K562 (cell line): ENCODE measurements around the gene NOTCH1. TPM values are rescaled to one million over a fixed set of nuclear protein-coding genes. Genes with fewer than 3 reads are reported as not detected.

ENCODE experiments used
- ARNT ChIP-seq, 2 experiments: fragments of 450-650 bp; IDR thresholded peaks; 2 replicates each; pipeline ENCODE4 v1.6.1; 2016; ENCODE audit warnings: mild to moderate bottlenecking in 1 of 2
- CSDE1 ChIP-seq, 2 experiments: fragments of 450-650 bp; IDR thresholded peaks; 2 replicates each; pipeline ENCODE4 v1.6.1; 2016; ENCODE audit warnings: mild to moderate bottlenecking in 1 of 2
- FIP1L1 ChIP-seq: fragments of 200-400 bp; formaldehyde crosslinking; IDR thresholded peaks from 2 replicates; pipeline ENCODE4 v1.6.1; 2018; ENCODE audit warnings: mild to moderate bottlenecking, low read depth, low read length; ENCODE audit not compliant: poor library complexity, severe bottlenecking
- FUS ChIP-seq: fragments of 200-400 bp; formaldehyde crosslinking; optimal IDR thresholded peaks from 2 replicates; pipeline ENCODE3; 2017; ENCODE audit warnings: low read depth, low read length
- HNRNPH1 ChIP-seq: fragments of 200-400 bp; formaldehyde crosslinking; optimal IDR thresholded peaks from 2 replicates; pipeline ENCODE3; 2017; ENCODE audit warnings: low read depth, mild to moderate bottlenecking, low read length, moderate library complexity
- STAT5B ChIP-seq: fragments of 250-450 bp; sonication (Bioruptor Pico); IDR thresholded peaks from 2 replicates; pipeline ENCODE4 v1.8.0; 2021; ENCODE audit warnings: mild to moderate bottlenecking, inconsistent platforms
- TEAD2 ChIP-seq: fragments of 450-650 bp; IDR thresholded peaks from 2 replicates; pipeline ENCODE4 v1.6.1; 2016; ENCODE audit warnings: missing genetic modification characterization, control low read depth, missing compliant biosample characterization
- TOE1 ChIP-seq, 2 experiments: fragments of 450-650 bp in 1 of 2; sonication (generic) in 1 of 2; formaldehyde crosslinking in 1 of 2; IDR thresholded peaks; 2 replicates each; pipeline versions ENCODE4 v1.7.1 to v1.8.0; 2016 to 2022; ENCODE audit warnings: borderline replicate concordance in 2 of 2, mild to moderate bottlenecking in 2 of 2, antibody characterized with exemption in 1 of 2, inconsistent platforms in 1 of 2, low read depth in 1 of 2, missing genetic modification reagents in 1 of 2, moderate library complexity in 1 of 2
- ZBTB40 ChIP-seq, 2 experiments: fragments of 450-650 bp in 1 of 2; sonication (generic) in 1 of 2; formaldehyde crosslinking in 1 of 2; IDR thresholded peaks; 2 replicates each; pipeline versions ENCODE4 v1.7.1 to v1.9.0; 2016 to 2022; ENCODE audit warnings: inconsistent platforms in 1 of 2, mild to moderate bottlenecking in 1 of 2, missing genetic modification reagents in 1 of 2
- ZNF436 ChIP-seq: fragments of 250-450, 450-650 bp; sonication (Bioruptor Pico); formaldehyde crosslinking; IDR thresholded peaks from 2 replicates; pipeline ENCODE4 v1.7.0; 2020; ENCODE audit warnings: mild to moderate bottlenecking
- ZNF507 ChIP-seq: conservative IDR thresholded peaks from 2 replicates; pipeline ENCODE4 v1.6.1; 2017; ENCODE audit warnings: missing genetic modification characterization, missing compliant biosample characterization
- ZNF668 ChIP-seq: fragments of 250-450 bp; sonication (Bioruptor Pico); IDR thresholded peaks from 2 replicates; pipeline ENCODE4 v1.8.0; 2022; ENCODE audit warnings: mild to moderate bottlenecking, inconsistent platforms
- ZNF830 ChIP-seq: fragments of 250-450 bp; sonication (Bioruptor Pico); IDR thresholded peaks from 2 replicates; pipeline ENCODE4 v1.5.0; 2021; ENCODE audit warnings: mild to moderate bottlenecking
- polyA plus RNA-seq, 8 experiments: library from polyadenylated mRNA; depleted of rRNA in 4 of 8; stranded (reverse) in 5 of 8; unstranded in 3 of 8; fragments of >200 nt; fragmentation: Nextera tagmentation in 2 of 8; fragmentation: Illumina TruSeq in 1 of 8; extraction: Ambion mirVana in 2 of 8; extraction: Trizol in 1 of 8; gene quantifications; 2 replicates each; pipeline versions ENCODE4 v1.2.1 to v1.2.3, GENCODE V29; 2011 to 2014; ENCODE audit warnings: inconsistent platforms in 1 of 8, missing spikeins in 1 of 8
- total RNA-seq, 7 experiments: library from RNA; depleted of rRNA in 6 of 7; stranded (reverse); fragments of >200 nt in 6 of 7; fragmentation: Illumina TruSeq in 2 of 7; extraction: Trizol in 2 of 7; gene quantifications; 2 replicates each; pipeline versions ENCODE4 v1.2.1 to v1.2.3, GENCODE V29; 2011 to 2021; ENCODE audit warnings: low replicate concordance in 1 of 7
- TF ChIP-seq, protein P1 (sequence below): sonication (generic); IDR thresholded peaks from 2 replicates; pipeline ENCODE4 v1.6.1; 2016
- TF ChIP-seq, protein P2 (sequence below): fragments of 250-450 bp; sonication (Bioruptor Pico); IDR thresholded peaks from 2 replicates; pipeline ENCODE4 v1.4.0; 2020; ENCODE audit warnings: mild to moderate bottlenecking, moderate library complexity

The NOTCH1 gene
- total and polyA plus RNA-seq, 9 of the 15 experiments (the other 6 are each of a cell fraction or from before 2014, with no cell fraction given), result 0.03 to 31.4 (median 2.3) TPM

DNA sequence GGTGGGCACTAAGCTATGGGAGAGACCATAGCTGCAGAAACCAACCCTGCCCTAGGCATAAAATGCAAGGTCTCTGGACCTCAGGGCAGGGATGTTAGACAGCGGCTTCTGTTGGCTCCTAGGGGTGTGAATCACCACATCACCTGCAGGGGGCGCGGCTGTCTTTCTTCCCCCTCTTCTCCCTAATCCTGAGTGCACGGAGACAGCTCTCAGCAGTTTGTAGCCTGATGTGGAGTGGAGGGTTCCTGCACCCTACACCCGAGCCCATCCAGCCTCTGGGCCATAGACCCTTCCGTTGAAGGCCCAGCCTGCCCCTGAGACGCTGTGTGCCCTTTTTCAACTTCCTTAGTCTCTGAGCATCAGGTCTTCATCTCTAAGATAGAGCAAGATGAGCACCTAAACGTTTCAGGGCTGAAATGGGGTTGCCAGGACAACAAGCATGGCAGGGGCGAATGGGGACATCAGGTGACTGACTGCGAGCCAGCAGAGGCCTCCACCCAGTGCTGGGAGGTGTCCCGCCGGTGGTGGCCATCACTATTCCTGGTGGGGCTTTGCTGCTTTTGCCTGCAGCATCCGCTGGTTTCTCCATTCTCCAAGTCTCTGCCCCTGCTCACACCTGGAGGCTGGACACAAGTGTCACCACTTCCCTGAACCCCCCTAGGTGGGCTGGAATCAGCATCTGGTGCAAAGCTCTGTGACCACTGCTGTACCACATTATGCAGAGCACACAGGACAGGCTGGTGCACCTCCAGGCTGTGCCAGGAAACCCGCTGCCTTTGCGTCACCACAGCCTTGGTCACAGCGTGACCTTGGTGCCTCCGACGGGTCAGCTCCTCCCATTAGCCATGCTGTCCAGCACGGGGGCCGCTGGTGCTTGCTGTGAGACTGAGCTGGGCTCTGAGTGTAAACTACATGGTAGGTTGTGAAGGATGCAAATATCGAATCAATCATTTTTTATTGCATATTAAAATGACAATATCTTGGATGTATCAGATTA, 60.5 kb downstream of the NOTCH1 start (continued):
- TF ChIP-seq ZBTB40 (IDR thresholded peaks at IDR 0.05) (no peak), ZBTB40 (CRISPR knock-in tag; IDR thresholded peaks at IDR 0.05) (no peak), ZNF436 (CRISPR knock-in tag) (no peak), CSDE1 (IDR thresholded peaks at IDR 0.05) (no peak), FIP1L1 (no peak), TOE1 (IDR thresholded peaks at IDR 0.05; ENCODE audit: borderline replicate concordance) (no peak), TOE1 (CRISPR knock-in tag; IDR thresholded peaks at IDR 0.05; ENCODE audit: borderline replicate concordance, low read depth) (no peak), ARNT (IDR thresholded peaks at IDR 0.05) (no peak), FUS (no peak), HNRNPH1 (no peak), ZNF830 (CRISPR knock-in tag) (no peak), STAT5B (CRISPR knock-in tag) (no peak), TEAD2 (tag) (no peak), ZNF507 (no peak), ZNF668 (CRISPR knock-in tag) (no peak)
- TF ChIP-seq, protein P1, sequence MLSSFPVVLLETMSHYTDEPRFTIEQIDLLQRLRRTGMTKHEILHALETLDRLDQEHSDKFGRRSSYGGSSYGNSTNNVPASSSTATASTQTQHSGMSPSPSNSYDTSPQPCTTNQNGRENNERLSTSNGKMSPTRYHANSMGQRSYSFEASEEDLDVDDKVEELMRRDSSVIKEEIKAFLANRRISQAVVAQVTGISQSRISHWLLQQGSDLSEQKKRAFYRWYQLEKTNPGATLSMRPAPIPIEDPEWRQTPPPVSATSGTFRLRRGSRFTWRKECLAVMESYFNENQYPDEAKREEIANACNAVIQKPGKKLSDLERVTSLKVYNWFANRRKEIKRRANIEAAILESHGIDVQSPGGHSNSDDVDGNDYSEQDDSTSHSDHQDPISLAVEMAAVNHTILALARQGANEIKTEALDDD, result no peak
- TF ChIP-seq, protein P2, sequence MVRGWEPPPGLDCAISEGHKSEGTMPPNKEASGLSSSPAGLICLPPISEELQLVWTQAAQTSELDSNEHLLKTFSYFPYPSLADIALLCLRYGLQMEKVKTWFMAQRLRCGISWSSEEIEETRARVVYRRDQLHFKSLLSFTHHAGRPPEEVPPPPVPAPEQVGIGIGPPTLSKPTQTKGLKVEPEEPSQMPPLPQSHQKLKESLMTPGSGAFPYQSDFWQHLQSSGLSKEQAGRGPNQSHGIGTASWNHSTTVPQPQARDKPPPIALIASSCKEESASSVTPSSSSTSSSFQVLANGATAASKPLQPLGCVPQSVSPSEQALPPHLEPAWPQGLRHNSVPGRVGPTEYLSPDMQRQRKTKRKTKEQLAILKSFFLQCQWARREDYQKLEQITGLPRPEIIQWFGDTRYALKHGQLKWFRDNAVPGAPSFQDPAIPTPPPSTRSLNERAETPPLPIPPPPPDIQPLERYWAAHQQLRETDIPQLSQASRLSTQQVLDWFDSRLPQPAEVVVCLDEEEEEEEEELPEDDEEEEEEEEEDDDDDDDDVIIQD (CRISPR knock-in tag), result no peak
